Immature natural killer cell (primary cell): Measurements from ENCODE around the gene MACROD2. TPM values are rescaled to one million over a fixed set of nuclear protein-coding genes. Genes with fewer than 3 reads are reported as not detected.

Source experiments
- DNase-seq, 3 donors: peaks; one replicate each; pipeline ENCODE4 v3.0.0; 2022; ENCODE audit warnings: mixed read lengths in 1 of 3
- H3K27ac Mint-ChIP-seq, 6 donors: one replicate each; pipeline ENCODE4 v1.8.0; 2020; ENCODE audit warnings: mixed read lengths in 6 of 6, mild to moderate bottlenecking in 5 of 6, inconsistent platforms in 4 of 6, moderate library complexity in 3 of 6
- H3K27me3 Mint-ChIP-seq, 3 donors: one replicate each; pipeline ENCODE4 v1.8.0; 2020 to 2021; ENCODE audit warnings: low read depth in 3 of 3, mild to moderate bottlenecking in 3 of 3, mixed read lengths in 3 of 3, moderate library complexity in 3 of 3, inconsistent platforms in 1 of 3
- H3K36me3 Mint-ChIP-seq, 3 donors: one replicate each; pipeline ENCODE4 v1.8.0; 2020; ENCODE audit warnings: mixed read lengths in 3 of 3, inconsistent platforms in 2 of 3, mild to moderate bottlenecking in 2 of 3
- H3K4me1 Mint-ChIP-seq, 2 donors: one replicate each; pipeline ENCODE4 v1.8.0; 2020; ENCODE audit warnings: inconsistent platforms in 2 of 2, mild to moderate bottlenecking in 2 of 2, mixed read lengths in 2 of 2, moderate library complexity in 1 of 2
- H3K4me3 Mint-ChIP-seq, 5 donors: one replicate each; pipeline ENCODE4 v1.8.0; 2020; ENCODE audit warnings: mild to moderate bottlenecking in 5 of 5, mixed read lengths in 5 of 5, inconsistent platforms in 3 of 5, moderate library complexity in 3 of 5
- H3K9me3 Mint-ChIP-seq, 6 donors: one replicate each; pipeline ENCODE4 v1.8.0; 2020; ENCODE audit warnings: mild to moderate bottlenecking in 6 of 6, mixed read lengths in 6 of 6, inconsistent platforms in 4 of 6, moderate library complexity in 3 of 6
- polyA plus RNA-seq, 3 donors: library from polyadenylated mRNA; unstranded; fragments of 300-500 nt; fragmentation: Illumina TruSeq; gene quantifications; one replicate each; pipeline ENCODE4 v1.2.3, GENCODE V29; 2021

Gene MACROD2
- polyA plus RNA-seq, 3 donors from 2014 or later: not detected

DNA sequence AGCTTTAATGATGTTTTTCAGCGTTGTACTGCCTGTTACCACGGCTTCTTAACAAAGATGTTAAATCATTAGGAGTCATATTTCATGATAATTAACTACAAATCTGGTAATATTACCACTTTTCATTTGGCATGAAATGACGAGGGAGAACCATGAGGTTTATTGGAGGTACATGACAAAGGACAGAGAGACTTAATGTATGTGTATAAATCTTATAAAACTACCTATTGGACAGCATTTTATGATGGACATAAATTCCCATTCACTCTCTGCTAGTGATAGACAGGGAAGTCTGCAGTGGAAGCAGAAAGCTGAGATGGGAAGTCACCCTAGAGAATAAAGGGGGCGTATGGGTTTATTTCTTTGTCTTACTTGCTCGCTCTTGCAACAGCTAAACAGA, 1292.0 kb downstream of the MACROD2 start:
- Mint-ChIP-seq H3K4me1 (no peaks in the 10 kb centered on the region), H3K36me3 (no peaks in the 10 kb centered on the region), H3K27ac (no peak overlapping the region), H3K9me3 (peaks cover 2 to 29% (median 6%) of the 10 kb centered on the region in 6 donors), H3K27me3 (peaks cover 0 to 3% (median 0%) of the 10 kb centered on the region in 3 donors), H3K4me3 (no peak overlapping the region)
- DNase-seq: no peak

DNA sequence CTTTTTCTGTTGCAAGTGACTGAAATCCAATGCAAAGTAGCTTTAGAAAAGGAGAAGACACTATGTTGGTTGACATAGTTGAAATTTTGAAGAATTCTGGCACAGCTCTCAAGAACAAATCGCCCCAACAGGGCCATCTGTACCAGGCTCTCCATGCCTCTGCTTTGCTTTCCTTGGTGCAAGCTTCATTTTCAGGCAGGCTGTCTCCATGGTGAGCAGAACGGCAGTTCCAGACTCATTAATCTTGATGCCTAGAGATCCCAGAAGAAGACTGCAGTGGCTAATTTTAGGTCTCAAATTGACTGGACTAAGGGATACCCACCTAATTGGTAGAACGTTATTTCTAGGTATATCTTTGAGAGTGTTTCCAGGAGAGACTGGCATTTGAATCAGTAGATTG, 1292.8 kb downstream of the MACROD2 start:
- Mint-ChIP-seq H3K9me3 (peaks cover 2 to 25% (median 5%) of the 10 kb centered on the region in 6 donors), H3K27me3 (peaks cover 0 to 3% (median 0%) of the 10 kb centered on the region in 3 donors), H3K27ac (no peak overlapping the region), H3K36me3 (no peaks in the 10 kb centered on the region), H3K4me3 (no peak overlapping the region), H3K4me1 (no peaks in the 10 kb centered on the region)
- no peak for DNase-seq

DNA sequence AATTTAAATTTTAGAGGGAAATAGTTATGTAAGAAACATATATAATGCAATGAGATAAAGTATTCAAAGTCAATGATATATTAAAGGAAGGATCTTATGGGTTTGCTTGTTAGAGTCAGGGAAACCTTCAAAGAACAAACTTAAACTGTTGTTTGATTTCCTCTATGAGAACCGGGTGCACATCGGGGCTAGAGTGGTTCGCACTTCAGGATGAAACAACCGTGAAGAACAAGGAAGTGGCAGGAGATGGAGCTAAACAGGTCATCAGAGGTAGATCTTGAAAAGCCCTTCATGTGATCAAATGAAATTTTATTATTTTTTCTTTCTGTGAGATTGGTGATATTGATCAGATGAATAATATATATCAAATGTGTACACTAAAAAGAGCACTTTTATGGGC, 1294.0 kb downstream of the MACROD2 start:
- peaks cover 0 to 3% (median 0%) of the 10 kb centered on the region in 3 donors for H3K27me3 Mint-ChIP-seq
- H3K4me3 Mint-ChIP-seq: no peak overlapping the region
- no peaks in the 10 kb centered on the region for H3K4me1 Mint-ChIP-seq
- DNase-seq: no peak
- H3K9me3 Mint-ChIP-seq: peaks cover 2 to 29% (median 5%) of the 10 kb centered on the region in 6 donors
- H3K27ac Mint-ChIP-seq: no peak overlapping the region
- no peaks in the 10 kb centered on the region for H3K36me3 Mint-ChIP-seq

DNA sequence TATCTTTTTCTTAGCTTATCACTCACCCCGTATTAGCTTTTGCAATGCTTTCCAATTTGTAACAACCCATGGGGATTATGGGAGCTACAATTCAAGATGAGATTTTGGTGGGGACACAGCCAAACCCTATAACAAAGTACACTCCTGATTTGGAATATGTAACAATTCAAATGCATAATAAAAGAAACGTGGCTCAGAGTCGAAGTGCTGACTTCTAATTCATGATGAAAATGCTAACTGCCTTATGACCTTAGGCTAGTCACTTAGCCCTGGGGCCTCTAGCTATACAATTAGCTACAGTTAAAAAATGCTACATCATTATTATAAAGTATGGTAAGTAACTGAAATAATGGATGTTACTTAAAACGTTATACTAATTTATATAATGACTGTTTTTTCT, 1297.1 kb downstream of the MACROD2 start:
- Mint-ChIP-seq H3K27ac (no peak overlapping the region), H3K4me1 (no peaks in the 10 kb centered on the region), H3K27me3 (peaks cover 0 to 2% (median 0%) of the 10 kb centered on the region in 3 donors), H3K36me3 (no peaks in the 10 kb centered on the region), H3K9me3 (peaks cover 2 to 30% (median 8%) of the 10 kb centered on the region in 6 donors), H3K4me3 (no peak overlapping the region)
- DNase-seq: no peak

DNA sequence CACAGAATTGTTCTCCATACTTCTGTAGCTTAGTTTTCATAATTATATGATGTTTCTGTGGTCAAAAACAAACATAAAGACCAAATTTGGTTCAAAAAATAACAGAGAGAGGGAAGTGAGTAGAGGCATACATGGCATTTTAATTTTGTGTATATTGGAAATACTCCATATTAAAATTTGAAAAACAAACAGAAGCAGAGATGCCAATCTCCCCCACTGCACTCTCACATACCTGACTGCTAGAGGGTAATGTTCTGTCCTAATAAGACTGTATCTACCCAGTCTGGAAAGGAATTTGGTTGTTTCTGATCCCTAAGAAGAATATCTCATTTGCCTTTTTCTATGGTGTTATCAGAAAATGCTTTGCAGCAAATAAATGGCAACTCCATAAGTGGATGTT, 1301.1 kb downstream of the MACROD2 start:
- H3K9me3 Mint-ChIP-seq: peaks cover 2 to 43% (median 9%) of the 10 kb centered on the region in 6 donors
- no peak overlapping the region for H3K27ac Mint-ChIP-seq
- no peak for DNase-seq
- no peaks in the 10 kb centered on the region for H3K36me3 Mint-ChIP-seq
- H3K4me3 Mint-ChIP-seq: no peak overlapping the region
- no peaks in the 10 kb centered on the region for H3K27me3 Mint-ChIP-seq
- H3K4me1 Mint-ChIP-seq: no peaks in the 10 kb centered on the region

- no peaks in the 10 kb centered on the region for H3K27me3 Mint-ChIP-seq
- H3K36me3 Mint-ChIP-seq: peaks cover 0 to 3% (median 0%) of the 10 kb centered on the region in 3 donors
- no peak overlapping the region for H3K4me3 Mint-ChIP-seq
- DNase-seq: no peak
- H3K4me1 Mint-ChIP-seq: no peaks in the 10 kb centered on the region
- H3K9me3 Mint-ChIP-seq: peaks cover 2 to 48% (median 12%) of the 10 kb centered on the region in 6 donors
- H3K27ac Mint-ChIP-seq: no peak overlapping the region
Measured at GRCh38 chr20:15297059-15297875, 1302.0 kb downstream of the MACROD2 start.

GRCh38 chr20:15302075-15302474, 1306.8 kb downstream of the MACROD2 start:
- DNase-seq: no peak
- H3K4me3 Mint-ChIP-seq: no peak overlapping the region
- H3K27ac Mint-ChIP-seq: no peak overlapping the region
- H3K36me3 Mint-ChIP-seq: peaks cover 0 to 3% (median 0%) of the 10 kb centered on the region in 3 donors
- no peaks in the 10 kb centered on the region for H3K27me3 Mint-ChIP-seq
- no peaks in the 10 kb centered on the region for H3K4me1 Mint-ChIP-seq
- peaks cover 9 to 45% (median 18%) of the 10 kb centered on the region in 6 donors for H3K9me3 Mint-ChIP-seq

DNA sequence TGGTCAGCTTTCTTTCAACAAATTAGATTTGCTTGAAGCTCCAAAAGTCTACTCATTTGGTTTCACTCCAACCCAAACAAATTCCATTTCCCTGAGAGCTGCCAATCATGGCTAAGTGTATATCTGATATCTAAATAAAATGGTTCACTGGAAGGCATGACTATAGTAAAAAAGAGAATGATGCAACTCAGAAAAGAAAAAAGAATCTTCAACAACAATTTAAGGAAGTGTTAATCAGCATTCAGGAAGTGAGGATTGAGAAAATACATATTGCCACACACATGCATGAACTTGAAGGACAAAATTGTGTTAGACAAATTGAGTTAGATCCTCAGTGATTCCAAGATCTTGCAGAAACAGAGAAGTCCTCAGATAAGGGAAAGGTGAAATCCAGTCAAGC, 1315.0 kb downstream of the MACROD2 start:
- H3K4me1 Mint-ChIP-seq: no peaks in the 10 kb centered on the region
- no peak overlapping the region for H3K27ac Mint-ChIP-seq
- no peaks in the 10 kb centered on the region for H3K36me3 Mint-ChIP-seq
- peaks cover 0 to 28% (median 11%) of the 10 kb centered on the region in 6 donors for H3K9me3 Mint-ChIP-seq
- H3K4me3 Mint-ChIP-seq: no peak overlapping the region
- peaks cover 0 to 1% (median 1%) of the 10 kb centered on the region in 3 donors for H3K27me3 Mint-ChIP-seq
- DNase-seq: no peak

- no peak overlapping the region for H3K4me3 Mint-ChIP-seq
- DNase-seq: no peak
- no peaks in the 10 kb centered on the region for H3K36me3 Mint-ChIP-seq
Measured at GRCh38 chr20:15316556-15316955, 1321.2 kb downstream of the MACROD2 start.

DNA sequence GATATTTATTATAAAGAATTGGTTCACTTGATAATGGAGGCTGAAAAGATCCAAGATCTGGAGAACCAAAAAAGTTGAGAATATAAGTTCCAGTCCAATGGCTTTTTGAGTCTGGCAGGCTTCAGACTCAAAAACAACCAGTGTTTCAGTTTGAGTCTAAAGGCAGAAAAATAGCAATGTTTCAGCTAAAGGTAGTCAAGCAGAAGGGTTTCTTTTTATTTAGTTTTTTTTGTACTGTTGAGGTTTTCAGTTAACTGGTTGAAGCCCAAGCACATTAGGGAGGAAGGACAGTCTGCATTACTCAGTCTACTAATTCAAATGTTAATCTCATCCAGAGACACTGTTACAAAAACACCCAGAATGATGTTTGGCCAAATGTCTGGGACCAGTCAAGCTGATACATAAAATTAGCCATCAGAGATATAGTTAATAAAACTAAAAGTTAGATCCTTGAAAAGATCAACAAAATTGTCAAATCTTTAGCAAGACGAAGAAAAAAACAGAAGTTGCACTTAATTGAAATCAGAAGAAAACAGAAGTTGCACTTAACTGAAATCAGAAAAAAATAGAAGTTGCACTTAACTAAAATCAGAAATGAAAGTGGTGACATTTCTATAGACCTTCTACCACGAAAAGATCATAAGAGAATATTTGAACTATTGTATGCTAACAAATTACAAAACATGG, 1322.4 kb downstream of the MACROD2 start:
- H3K4me3 Mint-ChIP-seq: no peak overlapping the region
- H3K36me3 Mint-ChIP-seq: no peaks in the 10 kb centered on the region
- H3K9me3 Mint-ChIP-seq: peaks cover 6 to 41% (median 11%) of the 10 kb centered on the region in 6 donors
- no peak for DNase-seq
- no peak overlapping the region for H3K27ac Mint-ChIP-seq
- H3K4me1 Mint-ChIP-seq: no peaks in the 10 kb centered on the region
- peaks cover 0 to 3% (median 1%) of the 10 kb centered on the region in 3 donors for H3K27me3 Mint-ChIP-seq

More at GRCh38 chr20:15316556-15316955, 1321.2 kb downstream of the MACROD2 start:
- H3K27me3 Mint-ChIP-seq: peaks cover 1 to 3% (median 1%) of the 10 kb centered on the region in 3 donors
- no peaks in the 10 kb centered on the region for H3K4me1 Mint-ChIP-seq
- peaks cover 6 to 47% (median 12%) of the 10 kb centered on the region in 6 donors for H3K9me3 Mint-ChIP-seq
- no peak overlapping the region for H3K27ac Mint-ChIP-seq

DNA sequence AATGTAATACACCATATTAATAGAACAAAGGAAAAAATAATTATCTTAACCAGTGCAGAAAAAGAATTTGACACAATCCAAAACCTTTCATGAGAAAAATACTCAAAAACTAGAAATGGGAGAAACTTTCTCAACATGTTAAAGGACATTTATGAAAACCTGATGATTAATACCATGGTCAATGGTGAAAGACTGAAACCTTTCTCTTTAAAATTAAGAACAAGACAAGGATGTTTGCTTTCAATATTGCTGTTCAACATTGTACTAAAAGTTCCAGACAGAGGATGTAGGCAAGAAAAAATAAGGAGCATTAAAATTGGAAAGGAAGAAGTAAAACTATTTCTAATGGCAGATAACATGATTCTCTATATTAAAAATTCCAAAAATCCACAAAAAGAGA, 1323.4 kb downstream of the MACROD2 start:
- H3K27ac Mint-ChIP-seq: no peak overlapping the region
- no peak for DNase-seq
- peaks cover 6 to 42% (median 12%) of the 10 kb centered on the region in 6 donors for H3K9me3 Mint-ChIP-seq
- no peak overlapping the region for H3K4me3 Mint-ChIP-seq
- peaks cover 0 to 3% (median 1%) of the 10 kb centered on the region in 3 donors for H3K27me3 Mint-ChIP-seq
- H3K4me1 Mint-ChIP-seq: no peaks in the 10 kb centered on the region
- H3K36me3 Mint-ChIP-seq: no peaks in the 10 kb centered on the region

- Mint-ChIP-seq H3K36me3 (no peaks in the 10 kb centered on the region), H3K4me1 (no peaks in the 10 kb centered on the region), H3K9me3 (peaks cover 6 to 46% (median 12%) of the 10 kb centered on the region in 6 donors), H3K4me3 (no peak overlapping the region), H3K27ac (no peak overlapping the region), H3K27me3 (peaks cover 0 to 3% (median 1%) of the 10 kb centered on the region in 3 donors)
- DNase-seq: no peak
Measured at GRCh38 chr20:15319439-15319838, 1324.1 kb downstream of the MACROD2 start.

DNA sequence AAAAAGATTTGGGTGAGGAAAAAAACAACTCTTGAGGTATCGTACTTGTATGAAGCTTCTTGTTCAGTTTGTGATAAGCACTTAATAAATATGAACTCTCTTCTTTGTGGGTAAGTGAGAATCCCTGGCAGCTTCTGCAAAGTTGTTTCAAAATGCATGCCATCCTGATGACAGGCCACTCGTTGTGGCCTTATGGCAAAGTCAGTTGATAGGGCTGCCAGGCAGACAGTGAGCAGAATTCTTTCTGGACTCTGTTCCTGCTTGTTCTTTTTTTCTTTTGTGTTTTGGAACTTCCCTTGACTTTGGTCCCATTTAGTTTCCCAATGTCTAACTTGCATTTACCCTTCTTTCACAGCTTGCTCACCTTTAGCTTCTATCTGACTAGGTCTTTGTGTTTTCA, 1325.6 kb downstream of the MACROD2 start:
- H3K4me1 Mint-ChIP-seq: no peaks in the 10 kb centered on the region
- H3K27ac Mint-ChIP-seq: no peak overlapping the region
- no peaks in the 10 kb centered on the region for H3K36me3 Mint-ChIP-seq
- H3K9me3 Mint-ChIP-seq: peaks cover 5 to 38% (median 9%) of the 10 kb centered on the region in 6 donors
- no peak for DNase-seq
- H3K27me3 Mint-ChIP-seq: peaks cover 0 to 3% (median 0%) of the 10 kb centered on the region in 3 donors
- no peak overlapping the region for H3K4me3 Mint-ChIP-seq

DNA sequence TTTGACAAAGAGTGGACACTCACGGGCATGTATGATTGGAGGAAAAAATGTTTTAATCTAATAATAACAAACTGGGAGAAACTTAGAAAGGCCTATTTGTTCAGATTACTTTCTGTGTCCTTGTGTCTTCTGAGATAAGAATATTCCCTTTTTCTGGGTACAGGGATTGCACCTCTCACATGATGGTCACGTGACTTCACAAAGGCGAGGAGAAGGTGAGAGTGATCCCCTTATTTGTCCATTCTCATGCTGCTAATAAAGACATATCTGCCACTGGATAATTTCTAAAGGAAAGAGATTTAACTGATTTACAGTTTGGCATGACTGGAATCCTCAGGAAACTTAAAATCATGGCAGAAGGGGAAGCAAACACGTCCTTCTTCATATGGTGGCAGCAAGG, 1331.8 kb downstream of the MACROD2 start:
- Mint-ChIP-seq H3K36me3 (no peaks in the 10 kb centered on the region), H3K4me3 (no peak overlapping the region), H3K9me3 (peaks cover 2 to 37% (median 5%) of the 10 kb centered on the region in 6 donors), H3K27ac (no peak overlapping the region), H3K4me1 (no peaks in the 10 kb centered on the region), H3K27me3 (no peaks in the 10 kb centered on the region)
- no peak for DNase-seq
